HG03103 (cell line): ENCODE results near the gene ELF3.
"Not testable (repeated sequence)": the region's sequence is repeated elsewhere in the genome, so short reads cannot be mapped to it uniquely, and the experiment has no call there.

Experiments
- ATAC-seq: cut with Tn5 transposase; IDR thresholded peaks from one replicate; pipeline ENCODE4 v1.9.1; 2021; ENCODE audit warnings: low read depth; ENCODE audit not compliant: unreplicated experiment

The ELF3 gene

GRCh38 chr1:202007805-202008489, 2.4 kb upstream of the ELF3 start:
- no peak for ATAC-seq

- no peak for ATAC-seq
Observed at GRCh38 chr1:202009326-202010179, 834 bp upstream of the ELF3 start.

GRCh38 chr1:202011994-202012393, 1.6 kb downstream of the ELF3 start:
- ATAC-seq: no peak

- ATAC-seq: no peak
Observed at GRCh38 chr1:202012544-202013478, 2.4 kb downstream of the ELF3 start.

GRCh38 chr1:202013603-202014002, 3.2 kb downstream of the ELF3 start:
- no peak for ATAC-seq

GRCh38 chr1:202014060-202014459, 3.7 kb downstream of the ELF3 start:
- ATAC-seq: no peak

GRCh38 chr1:202014915-202015661, 4.7 kb downstream of the ELF3 start:
- no peak for ATAC-seq

GRCh38 chr1:202015662-202015937, 5.2 kb downstream of the ELF3 start:
- ATAC-seq: no peak

GRCh38 chr1:202016022-202016810, 5.8 kb downstream of the ELF3 start:
- ATAC-seq: no peak

- ATAC-seq: no peak
Observed at GRCh38 chr1:202016811-202017748, 6.7 kb downstream of the ELF3 start.

- ATAC-seq: no peak
Observed at GRCh38 chr1:202017749-202018467, 7.5 kb downstream of the ELF3 start.

- ATAC-seq: no peak
Observed at GRCh38 chr1:202018468-202019234, 8.3 kb downstream of the ELF3 start.

GRCh38 chr1:202019235-202019558, 8.8 kb downstream of the ELF3 start:
- ATAC-seq: not testable (repeated sequence)

- no peak for ATAC-seq
Observed at GRCh38 chr1:202023001-202023433, 12.6 kb downstream of the ELF3 start.

GRCh38 chr1:202029171-202029665, 18.8 kb downstream of the ELF3 start:
- ATAC-seq: no peak

- ATAC-seq: no peak
Observed at GRCh38 chr1:202029727-202030126, 19.3 kb downstream of the ELF3 start.

GRCh38 chr1:202031796-202032195, 21.4 kb downstream of the ELF3 start:
- ATAC-seq: no peak
